Measurements from ENCODE around the gene KRT77.

DNA sequence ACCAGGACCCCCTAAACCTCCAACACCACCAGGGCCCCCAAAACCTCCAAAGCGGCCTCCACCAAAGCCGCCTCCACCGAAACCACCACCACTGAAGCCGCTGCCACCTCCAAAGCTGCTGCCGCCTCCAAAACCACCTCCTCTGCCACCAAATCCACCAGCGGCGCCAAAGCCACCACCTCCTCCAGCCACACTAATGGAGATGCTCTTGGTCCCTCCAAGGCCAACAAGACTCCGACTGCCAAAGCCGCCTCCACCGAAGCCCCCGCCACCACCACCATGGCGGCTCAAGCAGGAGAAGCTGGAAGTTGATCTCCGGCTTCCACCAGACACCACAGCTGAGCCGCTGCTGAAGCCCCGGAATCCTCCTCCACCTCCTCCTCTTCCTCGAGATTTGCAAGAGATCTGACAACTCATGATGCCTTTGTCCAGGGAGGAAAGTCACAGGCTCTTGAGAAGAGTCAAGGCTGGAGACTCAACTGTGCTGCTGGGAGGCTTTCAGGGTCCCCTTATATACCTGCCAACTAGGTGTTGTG lies 51.5 kb downstream of the KRT77 start, which contains the start of gene KRT2:
- TF ChIP-seq, protein P1, sequence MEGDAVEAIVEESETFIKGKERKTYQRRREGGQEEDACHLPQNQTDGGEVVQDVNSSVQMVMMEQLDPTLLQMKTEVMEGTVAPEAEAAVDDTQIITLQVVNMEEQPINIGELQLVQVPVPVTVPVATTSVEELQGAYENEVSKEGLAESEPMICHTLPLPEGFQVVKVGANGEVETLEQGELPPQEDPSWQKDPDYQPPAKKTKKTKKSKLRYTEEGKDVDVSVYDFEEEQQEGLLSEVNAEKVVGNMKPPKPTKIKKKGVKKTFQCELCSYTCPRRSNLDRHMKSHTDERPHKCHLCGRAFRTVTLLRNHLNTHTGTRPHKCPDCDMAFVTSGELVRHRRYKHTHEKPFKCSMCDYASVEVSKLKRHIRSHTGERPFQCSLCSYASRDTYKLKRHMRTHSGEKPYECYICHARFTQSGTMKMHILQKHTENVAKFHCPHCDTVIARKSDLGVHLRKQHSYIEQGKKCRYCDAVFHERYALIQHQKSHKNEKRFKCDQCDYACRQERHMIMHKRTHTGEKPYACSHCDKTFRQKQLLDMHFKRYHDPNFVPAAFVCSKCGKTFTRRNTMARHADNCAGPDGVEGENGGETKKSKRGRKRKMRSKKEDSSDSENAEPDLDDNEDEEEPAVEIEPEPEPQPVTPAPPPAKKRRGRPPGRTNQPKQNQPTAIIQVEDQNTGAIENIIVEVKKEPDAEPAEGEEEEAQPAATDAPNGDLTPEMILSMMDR (IDR thresholded peaks at IDR 0.05), result no peak
- no peak for TF ChIP-seq POLR2A (IDR thresholded peaks at IDR 0.05)
